Mesothelial cell of epicardium (in vitro differentiated cells): ENCODE data around the gene ZNF624. TPM values are rescaled to one million over a fixed set of nuclear protein-coding genes. Genes with fewer than 3 reads are reported as not detected.
"Not testable (repeated sequence)": the region's sequence is repeated elsewhere in the genome, so short reads cannot be mapped to it uniquely, and the experiment has no call there.

ENCODE experiments used
- DNase-seq, 2 experiments: peaks; one replicate each; pipeline ENCODE4 v3.0.0; 2021; ENCODE audit warnings: low spot score in 2 of 2; ENCODE audit not compliant: unreplicated experiment in 2 of 2
- H3K27ac Mint-ChIP-seq: 2 replicates; pipeline ENCODE4 v1.8.0; 2021; ENCODE audit warnings: mixed read lengths
- H3K27me3 Mint-ChIP-seq: 2 replicates; pipeline ENCODE4 v1.8.0; 2021; ENCODE audit warnings: low read depth, mixed read lengths
- H3K36me3 Mint-ChIP-seq: 2 replicates; pipeline ENCODE4 v1.8.0; 2021; ENCODE audit warnings: mixed read lengths
- H3K4me1 Mint-ChIP-seq: 2 replicates; pipeline ENCODE4 v1.8.0; 2021; ENCODE audit warnings: mixed read lengths
- H3K4me3 Mint-ChIP-seq: 2 replicates; pipeline ENCODE4 v1.8.0; 2021; ENCODE audit warnings: mild to moderate bottlenecking, moderate library complexity, mixed read lengths
- H3K9me3 Mint-ChIP-seq: 2 replicates; pipeline ENCODE4 v1.8.0; 2021; ENCODE audit warnings: mixed read lengths
- total RNA-seq: library from RNA; stranded (reverse); gene quantifications from 3 replicates; pipeline ENCODE4 v1.2.1, GENCODE V29; 2021
- TF ChIP-seq, protein P1 (sequence below): fragments of 200-600 bp; sonication (generic); IDR thresholded peaks from one replicate; pipeline ENCODE4 v1.5.0; 2021; ENCODE audit warnings: antibody characterized with exemption; ENCODE audit not compliant: unreplicated experiment

ZNF624 gene
- 11.3 to 11.7 TPM (median 11.7 TPM) in 3 replicates for total RNA-seq

DNA sequence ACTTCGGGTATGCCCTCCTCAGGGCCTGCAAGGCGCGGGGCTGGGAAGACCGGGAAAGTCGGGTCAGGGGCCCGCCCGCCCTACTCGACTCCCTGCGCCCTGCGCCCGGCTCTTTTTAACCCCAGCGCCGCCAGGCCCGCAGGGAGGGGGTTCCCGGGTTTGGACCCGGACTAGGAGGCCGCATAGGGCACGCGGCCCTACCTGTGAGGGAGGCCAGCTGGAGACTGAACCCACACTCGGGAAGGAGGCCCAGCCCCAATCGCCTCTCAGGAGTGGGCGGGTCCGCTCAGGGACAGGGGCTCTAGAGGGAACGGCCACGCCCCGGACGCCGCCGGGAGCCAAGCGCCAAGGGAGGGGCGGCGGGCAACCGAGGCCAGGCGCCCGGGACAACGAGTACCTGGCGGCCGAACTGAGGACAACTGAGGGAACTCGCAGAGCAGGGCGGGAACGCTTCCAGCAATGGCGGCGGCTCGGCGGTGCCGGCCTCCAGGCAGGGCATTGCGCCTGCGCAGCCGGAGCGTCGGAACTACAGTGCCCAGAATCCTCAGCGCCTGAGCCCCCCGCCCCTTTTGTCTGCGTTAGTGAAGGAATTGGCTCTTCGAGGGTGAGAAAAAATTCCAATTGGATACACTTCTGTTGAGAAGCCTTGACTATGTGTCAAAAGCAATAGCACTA lies at the start of gene ZNF624:
TSS of gene ZNF624 (minus strand) at position 484 of the 675 bp plus-strand sequence.
- Mint-ChIP-seq H3K4me3 (peak within 1 kb of the TSS; percentile 88), H3K9me3 (no peaks in the 10 kb centered on the region), H3K4me1 (peaks cover 13% of the 10 kb centered on the region), H3K27ac (peak within 1 kb of the TSS; percentile 86), H3K27me3 (peaks cover 2% of the 10 kb centered on the region), H3K36me3 (peaks cover 7% of the 10 kb centered on the region)
- TF ChIP-seq, protein P1, sequence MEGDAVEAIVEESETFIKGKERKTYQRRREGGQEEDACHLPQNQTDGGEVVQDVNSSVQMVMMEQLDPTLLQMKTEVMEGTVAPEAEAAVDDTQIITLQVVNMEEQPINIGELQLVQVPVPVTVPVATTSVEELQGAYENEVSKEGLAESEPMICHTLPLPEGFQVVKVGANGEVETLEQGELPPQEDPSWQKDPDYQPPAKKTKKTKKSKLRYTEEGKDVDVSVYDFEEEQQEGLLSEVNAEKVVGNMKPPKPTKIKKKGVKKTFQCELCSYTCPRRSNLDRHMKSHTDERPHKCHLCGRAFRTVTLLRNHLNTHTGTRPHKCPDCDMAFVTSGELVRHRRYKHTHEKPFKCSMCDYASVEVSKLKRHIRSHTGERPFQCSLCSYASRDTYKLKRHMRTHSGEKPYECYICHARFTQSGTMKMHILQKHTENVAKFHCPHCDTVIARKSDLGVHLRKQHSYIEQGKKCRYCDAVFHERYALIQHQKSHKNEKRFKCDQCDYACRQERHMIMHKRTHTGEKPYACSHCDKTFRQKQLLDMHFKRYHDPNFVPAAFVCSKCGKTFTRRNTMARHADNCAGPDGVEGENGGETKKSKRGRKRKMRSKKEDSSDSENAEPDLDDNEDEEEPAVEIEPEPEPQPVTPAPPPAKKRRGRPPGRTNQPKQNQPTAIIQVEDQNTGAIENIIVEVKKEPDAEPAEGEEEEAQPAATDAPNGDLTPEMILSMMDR, result no peak
- DNase-seq, result peak; percentile 91 to 94

DNA sequence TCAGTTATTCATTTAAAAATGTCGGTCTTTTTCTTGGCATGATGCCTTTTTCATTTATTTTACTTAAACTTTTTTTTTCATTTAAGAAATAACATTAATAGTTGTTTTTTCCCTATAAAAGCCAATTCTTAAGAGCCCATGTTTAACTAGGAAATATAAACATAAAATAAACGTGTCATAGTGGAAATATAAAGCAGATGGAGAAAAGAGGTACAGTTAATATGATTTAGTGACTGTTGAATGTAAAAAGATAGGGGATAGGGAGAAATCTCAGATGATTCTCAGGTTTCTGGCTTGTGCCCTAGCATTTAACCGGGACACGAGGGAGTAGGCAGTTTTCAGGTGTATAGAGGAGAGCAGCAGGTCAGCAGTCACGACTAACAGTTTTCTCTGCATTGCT lies 44.0 kb upstream of the ZNF624 start:
- not testable (repeated sequence) for H3K27ac Mint-ChIP-seq, H3K4me3 Mint-ChIP-seq, H3K4me1 Mint-ChIP-seq, H3K36me3 Mint-ChIP-seq, DNase-seq, H3K9me3 Mint-ChIP-seq
- peaks cover 10% of the 10 kb centered on the region for H3K27me3 Mint-ChIP-seq

DNA sequence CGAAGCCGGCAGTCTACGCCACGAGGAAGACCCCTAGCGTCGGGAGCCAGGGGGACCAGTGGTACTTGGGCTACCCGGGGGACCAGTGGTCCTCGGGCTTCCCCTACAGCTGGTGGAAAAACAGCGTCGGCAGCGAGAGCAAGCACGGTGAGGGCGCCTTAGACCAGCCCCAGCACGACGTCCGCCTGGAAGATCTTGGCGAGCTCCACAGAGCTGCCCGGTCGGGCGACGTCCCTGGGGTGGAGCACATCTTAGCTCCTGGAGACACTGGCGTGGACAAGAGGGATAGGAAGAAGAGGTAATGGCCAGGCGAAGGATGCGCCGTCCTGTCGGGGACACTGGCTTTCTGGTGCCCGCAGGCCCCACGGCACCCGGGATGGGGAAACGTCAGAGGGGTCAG lies 36.8 kb upstream of the ZNF624 start:
- H3K9me3 Mint-ChIP-seq, H3K27me3 Mint-ChIP-seq, H3K36me3 Mint-ChIP-seq, H3K4me1 Mint-ChIP-seq, H3K4me3 Mint-ChIP-seq, H3K27ac Mint-ChIP-seq, DNase-seq: not testable (repeated sequence)

DNA sequence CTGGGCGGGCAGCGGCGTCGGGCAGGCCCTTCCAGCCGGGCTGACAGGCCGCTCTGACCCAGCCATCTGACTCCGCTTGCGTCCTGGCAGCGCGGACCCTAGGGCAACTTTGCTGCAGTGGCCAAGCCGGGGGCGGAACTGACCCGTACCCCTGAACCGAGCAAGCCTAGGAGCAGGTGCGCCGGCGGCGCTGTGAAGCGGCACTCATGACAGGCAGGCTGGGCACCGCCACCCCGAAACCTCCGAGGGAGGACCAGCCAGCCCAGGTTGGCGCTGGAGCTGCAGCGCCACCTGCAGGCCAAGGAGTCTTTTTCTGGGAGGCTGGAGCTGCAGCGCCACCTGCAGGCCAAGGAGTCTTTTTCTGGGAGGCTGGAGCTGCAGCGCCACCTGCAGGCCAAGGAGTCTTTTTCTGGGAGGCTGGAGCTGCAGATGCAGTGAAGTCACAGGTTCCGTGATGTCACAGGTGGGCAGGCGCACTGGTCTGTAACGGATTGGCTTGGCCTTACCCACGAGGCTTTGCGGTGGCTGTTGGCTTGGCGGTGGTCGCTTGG lies 36.2 kb upstream of the ZNF624 start, which contains the start of gene CCDC144A:
TSS of gene CCDC144A (plus strand) at position 511 of the 551 bp plus-strand sequence. CDS start 160 bp downstream, outside the sequence.
- H3K9me3 Mint-ChIP-seq, DNase-seq, H3K27ac Mint-ChIP-seq, H3K36me3 Mint-ChIP-seq, H3K4me3 Mint-ChIP-seq, H3K4me1 Mint-ChIP-seq, H3K27me3 Mint-ChIP-seq: not testable (repeated sequence)
- TF ChIP-seq, protein P1, result peak; percentile 69

DNA sequence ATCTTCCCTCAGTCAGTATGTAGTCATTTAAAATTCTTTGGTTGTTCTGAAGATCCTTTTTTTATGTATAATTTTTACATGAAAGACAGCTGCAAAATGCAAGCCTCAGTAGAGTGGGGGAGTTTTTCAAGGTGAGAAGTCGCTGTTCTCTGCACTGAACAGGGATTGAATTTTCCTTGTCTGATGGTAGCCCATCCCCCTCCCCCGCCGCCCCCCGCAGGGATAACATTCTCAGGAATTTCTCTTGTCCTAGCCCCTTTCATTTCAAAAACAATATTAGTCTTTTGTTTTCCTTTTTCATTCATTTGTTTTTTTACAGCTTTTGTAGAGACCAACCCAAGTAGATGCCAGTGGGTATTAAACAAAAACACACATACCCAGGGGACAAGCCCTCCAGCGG lies 33.5 kb upstream of the ZNF624 start:
- H3K27ac Mint-ChIP-seq, DNase-seq, H3K4me3 Mint-ChIP-seq: not testable (repeated sequence)

DNA sequence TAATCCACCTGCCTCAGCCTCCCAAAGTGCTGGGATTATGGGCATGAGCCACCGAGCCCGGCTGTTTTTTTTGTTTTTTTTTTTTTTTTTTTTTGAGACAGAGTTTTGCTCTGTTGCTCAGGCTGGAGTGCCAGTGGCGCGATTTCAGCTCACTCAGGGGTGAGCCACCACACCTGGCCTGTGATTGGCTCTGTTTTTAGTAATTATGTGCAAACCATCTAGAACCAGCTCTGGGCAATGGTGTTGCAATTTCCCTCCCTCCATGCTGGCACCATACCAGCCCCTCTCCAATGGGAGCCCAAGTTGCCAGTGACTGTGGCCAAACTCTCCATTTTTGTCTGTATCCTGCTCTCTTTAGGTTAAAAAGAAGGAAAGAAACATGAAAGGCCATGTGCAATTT lies 32.4 kb upstream of the ZNF624 start:
- peaks cover 20% of the 10 kb centered on the region for H3K27me3 Mint-ChIP-seq
- not testable (repeated sequence) for H3K27ac Mint-ChIP-seq, H3K9me3 Mint-ChIP-seq, H3K4me1 Mint-ChIP-seq, H3K4me3 Mint-ChIP-seq, DNase-seq, H3K36me3 Mint-ChIP-seq

More for the DNA sequence above, 33.5 kb upstream of the ZNF624 start:
- not testable (repeated sequence) for H3K9me3 Mint-ChIP-seq, H3K4me1 Mint-ChIP-seq, H3K36me3 Mint-ChIP-seq
- H3K27me3 Mint-ChIP-seq, result peaks cover 18% of the 10 kb centered on the region

DNA sequence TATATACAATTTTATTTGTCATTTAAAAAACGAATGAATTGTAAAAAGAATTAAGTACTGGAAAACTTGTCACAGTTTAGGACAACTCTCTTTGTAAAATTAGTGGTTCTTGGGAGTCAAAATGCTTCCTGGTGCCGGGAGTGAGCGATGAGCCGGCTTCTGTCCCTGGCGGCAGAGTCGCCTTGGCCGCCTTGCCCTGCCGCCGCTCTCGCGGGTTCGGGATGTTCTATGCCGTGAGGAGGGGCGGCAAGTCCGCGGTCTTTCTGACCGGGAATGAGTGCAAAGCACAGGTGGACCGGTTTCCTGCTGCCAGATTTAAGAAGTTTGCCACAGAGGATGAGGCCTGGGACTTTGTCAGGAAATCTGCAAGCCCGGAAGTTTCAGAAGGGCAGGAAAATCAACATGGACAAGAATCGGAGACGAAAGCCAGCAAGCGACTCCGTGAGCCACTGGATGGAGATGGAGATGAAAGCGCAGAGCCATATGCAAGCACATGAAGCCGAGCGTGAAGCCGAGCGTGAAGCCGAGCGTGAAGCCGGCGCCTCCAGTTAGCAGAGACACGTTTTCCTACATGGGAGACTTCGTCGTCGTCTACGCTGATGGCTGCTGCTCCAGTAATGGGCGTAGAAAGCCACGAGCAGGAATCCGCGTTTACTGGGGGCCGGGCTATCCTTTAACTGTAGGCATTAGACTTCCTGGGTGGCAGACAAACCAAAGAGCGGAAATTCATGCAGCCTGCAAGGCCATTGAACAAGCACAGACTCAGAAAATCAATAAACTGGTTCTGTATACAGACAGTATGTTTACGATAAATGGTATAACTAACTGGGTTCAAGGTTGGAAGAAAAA lies 29.9 kb upstream of the ZNF624 start:
- H3K9me3 Mint-ChIP-seq, DNase-seq, H3K36me3 Mint-ChIP-seq, H3K27ac Mint-ChIP-seq, H3K4me1 Mint-ChIP-seq: not testable (repeated sequence)
- Mint-ChIP-seq H3K4me3 (peak overlapping the region; percentile 55), H3K27me3 (peaks cover 20% of the 10 kb centered on the region)
